Ecto neural progenitor cell (in vitro differentiated cells): Measurements from ENCODE around the gene WASF2.
A peak's percentile ranks its signal among the peaks of the same experiment; 100 is the strongest.
"Not testable (repeated sequence)": the region's sequence is repeated elsewhere in the genome, so short reads cannot be mapped to it uniquely, and the experiment has no call there.

Experiments
- DNase-seq: peaks from one replicate; pipeline ENCODE4 v3.0.0-alpha.2; 2018; ENCODE audit warnings: low spot score

WASF2 gene

DNA sequence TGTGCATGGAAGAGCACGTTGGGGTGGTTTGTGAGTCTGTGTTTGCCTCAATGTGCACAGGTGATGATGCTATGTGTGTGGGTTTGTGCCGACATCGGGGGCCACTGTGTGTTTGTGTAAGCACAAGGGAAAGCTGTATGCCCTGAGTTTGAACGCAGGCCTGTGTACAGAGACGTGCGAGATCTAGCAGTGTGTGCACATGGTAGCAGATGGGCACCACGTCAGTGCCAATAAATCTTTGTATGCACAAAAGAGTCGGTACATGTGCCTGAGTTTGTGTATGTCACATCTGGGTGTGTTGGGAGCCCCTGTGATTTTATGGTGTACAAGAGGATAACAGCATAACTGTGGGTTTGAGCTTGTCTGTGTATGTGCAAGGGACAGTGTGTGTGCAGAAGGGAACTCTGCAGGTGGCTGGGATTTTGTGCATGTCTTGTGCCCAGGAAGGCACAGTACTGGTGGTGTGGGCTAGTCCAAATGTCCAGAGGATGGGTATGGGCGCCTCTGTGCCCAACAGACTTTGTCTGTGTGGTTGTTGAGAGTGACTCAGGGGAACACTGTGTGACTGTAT lies 32.0 kb upstream of the WASF2 start:
- no peak for DNase-seq

DNA sequence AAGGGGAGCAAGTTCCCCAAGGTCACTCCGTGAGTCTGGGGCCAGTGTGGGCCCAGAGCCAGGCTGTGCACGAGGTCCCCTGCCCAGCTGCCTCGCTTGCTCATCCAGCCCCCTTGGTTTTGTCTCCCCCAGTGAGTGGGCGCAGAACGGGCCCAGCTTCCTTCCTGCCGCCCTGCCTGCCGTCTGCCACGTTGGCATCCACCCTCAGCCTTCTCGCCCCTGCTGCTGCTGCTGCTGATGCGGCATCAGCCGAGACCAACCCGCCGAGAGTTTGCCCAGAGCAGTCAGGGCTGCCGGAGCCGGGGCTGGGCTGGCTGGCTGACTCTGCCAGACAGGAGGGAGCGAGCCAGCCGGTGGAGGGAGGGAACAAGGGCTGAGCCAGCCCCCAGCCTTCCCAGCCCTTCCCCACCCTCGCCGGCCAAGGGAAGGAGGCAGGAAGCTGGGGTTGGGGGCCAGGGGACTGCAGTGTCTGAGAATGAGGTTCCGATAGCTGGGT lies 31.4 kb upstream of the WASF2 start:
- no peak for DNase-seq

- no peak for DNase-seq
Measured at GRCh38 chr1:27520651-27521050, 30.7 kb upstream of the WASF2 start.

DNA sequence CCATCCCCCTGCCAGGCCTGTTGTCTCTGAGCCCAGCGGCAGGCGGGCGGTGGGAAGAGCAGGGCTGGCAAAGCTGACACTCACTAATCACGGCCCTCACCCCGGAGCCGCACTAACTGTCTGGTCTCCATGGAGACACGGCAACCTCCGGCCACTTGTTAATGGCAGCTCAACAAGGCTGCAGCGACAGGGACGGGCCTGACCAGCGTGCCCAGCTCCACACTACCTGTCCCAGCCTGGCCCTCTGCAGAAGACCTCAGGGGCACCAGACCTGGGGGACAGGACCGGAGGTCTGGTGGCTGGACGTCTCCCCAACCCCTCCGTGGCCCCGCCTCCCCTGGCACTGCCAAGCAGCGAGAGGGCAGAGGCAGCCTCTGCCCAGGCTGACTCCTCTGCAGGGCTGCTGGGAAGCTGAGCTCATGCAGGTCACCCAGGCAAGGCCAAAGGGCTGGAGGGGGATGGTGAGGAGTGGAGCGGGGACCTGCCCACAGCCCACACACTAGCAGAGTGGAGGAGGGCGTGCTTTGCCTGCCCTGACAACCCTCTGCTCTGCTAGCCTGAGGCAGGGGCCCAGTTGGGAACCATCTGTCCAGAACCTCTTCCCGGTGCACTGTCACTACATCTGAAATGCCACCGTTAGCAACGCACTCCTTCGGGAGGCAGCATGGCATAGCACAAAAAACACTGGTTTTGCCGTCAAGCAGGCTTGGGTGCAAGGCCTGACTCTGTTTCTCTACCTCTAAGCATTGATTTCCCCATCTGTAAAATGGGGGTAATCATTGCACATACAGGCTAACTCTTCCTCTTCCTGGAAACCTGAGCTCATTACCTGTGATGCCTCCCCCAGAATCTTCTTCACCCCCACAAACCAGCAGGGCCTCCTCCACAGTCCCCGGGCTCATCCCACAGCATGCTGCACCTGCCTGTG lies 29.6 kb upstream of the WASF2 start:
- DNase-seq = peak; percentile 78

- DNase-seq = no peak
Measured at GRCh38 chr1:27518808-27519207, 28.8 kb upstream of the WASF2 start.

- no peak for DNase-seq
Measured at GRCh38 chr1:27517907-27518718, 28.1 kb upstream of the WASF2 start.

DNA sequence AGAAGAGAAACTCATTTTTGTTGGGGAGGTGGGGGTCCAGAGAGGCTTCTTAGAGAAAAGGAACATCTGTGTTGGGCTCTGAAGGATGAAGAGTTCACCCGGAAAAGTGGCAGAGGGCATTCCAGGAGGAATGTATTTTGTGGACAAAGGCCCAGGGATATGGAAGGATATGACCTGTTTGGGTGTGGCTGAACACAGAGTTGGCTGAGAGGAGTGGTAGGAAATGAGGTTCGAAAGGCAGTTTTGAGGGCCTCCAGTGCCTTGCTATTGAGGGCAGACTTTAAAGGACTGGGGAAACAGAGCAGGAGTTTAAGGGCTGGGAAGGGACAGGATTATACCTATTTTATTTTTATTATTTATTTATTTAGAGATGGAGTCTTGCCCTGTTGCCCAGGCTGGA lies 27.3 kb upstream of the WASF2 start:
- DNase-seq = no peak

DNA sequence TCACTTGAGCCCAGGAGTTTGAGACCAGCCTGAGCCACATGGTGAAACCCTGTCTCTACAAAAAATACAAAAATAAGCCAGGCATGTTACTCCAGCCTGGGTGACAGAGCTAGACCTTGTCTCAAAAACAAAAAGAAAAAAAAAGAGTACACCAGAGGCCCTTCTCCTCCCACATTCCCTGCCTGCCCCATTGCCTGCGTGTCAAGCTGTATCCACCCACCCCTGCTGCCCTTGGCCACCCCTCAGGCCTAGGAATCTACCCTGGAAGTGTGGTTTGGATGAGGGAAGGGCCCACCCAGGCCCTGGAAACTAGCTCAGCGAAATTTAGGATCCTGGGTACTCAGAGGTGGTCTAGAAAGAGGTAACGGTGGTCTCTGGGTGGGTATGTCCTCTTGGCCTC lies 25.7 kb upstream of the WASF2 start:
- no peak for DNase-seq

GRCh38 chr1:27513958-27514357 lies 24.0 kb upstream of the WASF2 start:
- DNase-seq = no peak

GRCh38 chr1:27513528-27513927 lies 23.6 kb upstream of the WASF2 start:
- no peak for DNase-seq

GRCh38 chr1:27509127-27510080 lies 19.4 kb upstream of the WASF2 start:
- DNase-seq = no peak

DNA sequence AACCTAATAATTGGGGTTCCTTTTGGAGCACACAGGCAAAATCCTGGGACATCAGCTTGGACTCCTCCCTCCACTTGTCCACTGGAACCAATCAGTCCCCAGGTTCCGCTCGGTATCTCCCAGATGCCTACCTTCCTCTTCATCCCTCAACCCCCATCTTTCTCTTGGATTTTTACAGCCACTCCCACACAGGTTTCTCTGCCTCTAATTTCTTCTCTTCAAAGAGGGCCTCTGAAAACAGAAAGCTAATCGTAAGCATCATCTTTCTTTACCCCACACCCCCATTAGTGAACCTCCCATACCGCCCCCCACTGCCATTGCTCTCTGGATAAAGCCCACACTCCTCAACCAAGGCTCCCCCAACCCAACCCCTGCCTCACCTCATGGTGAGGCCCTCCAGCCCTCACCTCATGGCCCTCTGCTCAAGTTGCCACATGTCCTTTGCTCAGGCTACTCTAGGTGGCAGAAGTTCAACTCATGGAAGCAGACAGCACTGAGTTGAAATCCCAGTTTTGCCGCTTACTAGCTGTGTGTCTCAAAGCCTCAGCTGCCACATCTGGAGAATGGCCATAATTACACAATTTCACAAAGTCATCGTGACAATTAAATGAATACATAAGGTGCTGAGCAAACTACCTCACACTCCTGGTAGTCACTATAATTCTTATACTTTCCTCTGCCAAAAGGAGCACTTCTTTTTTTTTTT lies 18.1 kb upstream of the WASF2 start:
- no peak for DNase-seq

- DNase-seq = no peak
Measured at GRCh38 chr1:27506703-27507102, 16.7 kb upstream of the WASF2 start.

DNA sequence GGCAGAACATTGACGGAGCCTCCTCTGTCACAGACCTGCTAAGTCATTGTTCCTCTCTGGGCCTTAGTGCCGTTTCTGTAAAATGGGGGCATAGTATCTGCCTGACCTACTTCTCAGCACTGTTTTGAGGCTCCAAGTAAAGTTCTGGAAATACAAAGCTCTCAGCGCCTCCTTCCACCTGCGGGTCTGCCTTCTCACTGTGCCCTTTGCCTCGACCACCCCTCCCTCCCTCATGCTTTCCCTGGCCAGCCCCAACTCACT lies 15.4 kb upstream of the WASF2 start:
- DNase-seq = no peak

DNA sequence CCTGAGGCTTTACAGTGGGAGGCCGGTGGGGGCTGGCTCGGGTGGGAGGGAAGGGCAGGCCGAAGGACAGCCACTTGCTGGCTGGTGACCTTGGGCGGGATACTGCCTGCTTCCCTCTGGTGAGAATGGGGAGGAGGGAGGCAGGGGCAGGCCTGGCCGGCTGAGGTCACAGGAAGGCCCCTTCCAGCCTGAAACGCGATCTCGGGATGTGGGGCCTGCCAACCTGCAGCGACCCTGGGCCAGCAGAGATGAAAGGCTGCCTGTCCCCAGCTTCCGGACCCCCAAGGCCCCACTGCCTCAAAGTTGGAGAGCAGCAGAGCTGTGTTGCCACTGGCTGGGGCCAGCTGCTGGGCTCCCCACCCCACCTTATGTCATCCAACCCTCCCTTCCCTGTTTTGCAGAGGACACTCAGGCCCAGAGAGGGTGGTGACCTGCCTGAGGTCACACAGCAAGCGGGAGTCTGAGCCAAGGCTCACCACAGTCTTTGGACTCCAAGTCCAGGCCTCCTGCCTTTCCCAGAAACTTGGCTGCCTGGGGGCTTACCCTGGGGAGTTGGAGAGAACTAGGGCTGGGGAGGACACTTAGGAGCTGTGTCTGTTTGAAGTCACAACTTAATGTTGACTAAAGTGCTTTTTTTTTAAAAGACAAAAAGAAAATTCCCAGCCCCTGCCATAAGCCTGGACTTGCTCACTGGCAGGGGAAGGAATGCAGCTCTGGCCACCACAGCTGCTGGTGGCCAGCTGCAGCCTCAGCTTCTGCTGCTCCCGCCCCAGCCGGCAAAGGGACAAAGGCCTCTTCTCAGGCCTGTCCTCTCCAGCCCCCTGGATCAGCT lies 14.8 kb upstream of the WASF2 start:
- peak; percentile 80 for DNase-seq

DNA sequence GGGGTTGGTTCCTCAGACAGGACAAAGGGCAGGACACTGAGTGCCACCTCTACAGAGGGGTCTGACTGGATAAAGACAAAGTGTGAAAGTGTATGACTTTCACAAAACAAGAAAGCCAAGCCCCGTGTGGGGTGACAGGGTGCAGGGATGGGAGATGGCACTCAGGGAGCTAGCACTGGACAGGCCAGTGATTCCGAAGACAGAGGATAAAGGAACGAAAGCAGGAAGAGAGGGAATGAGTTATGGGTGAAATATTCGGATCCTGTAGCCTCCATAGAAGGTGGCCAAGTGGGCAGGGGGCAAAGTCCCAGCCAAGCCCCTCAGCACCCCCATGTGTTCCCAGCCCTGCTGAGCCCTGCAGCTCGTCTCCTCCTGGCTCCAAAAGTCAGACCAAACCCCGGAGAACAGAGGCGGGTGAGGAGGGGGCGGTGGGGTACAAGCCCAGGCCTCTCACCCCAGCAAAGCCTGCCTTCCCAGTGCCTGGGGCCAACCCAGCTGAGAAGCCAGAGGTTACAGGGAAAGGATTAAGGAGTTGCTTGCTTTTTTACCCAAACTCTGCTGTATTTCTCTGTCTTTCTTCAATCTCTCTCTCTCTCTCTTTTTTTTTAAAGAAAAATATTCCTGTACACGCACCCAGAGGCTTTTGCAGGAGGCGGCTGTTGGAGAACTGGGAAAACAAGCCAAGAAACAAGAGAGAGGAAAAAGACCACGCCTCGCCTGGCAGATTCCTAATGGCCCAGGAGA lies 14.0 kb upstream of the WASF2 start:
- DNase-seq = no peak

DNA sequence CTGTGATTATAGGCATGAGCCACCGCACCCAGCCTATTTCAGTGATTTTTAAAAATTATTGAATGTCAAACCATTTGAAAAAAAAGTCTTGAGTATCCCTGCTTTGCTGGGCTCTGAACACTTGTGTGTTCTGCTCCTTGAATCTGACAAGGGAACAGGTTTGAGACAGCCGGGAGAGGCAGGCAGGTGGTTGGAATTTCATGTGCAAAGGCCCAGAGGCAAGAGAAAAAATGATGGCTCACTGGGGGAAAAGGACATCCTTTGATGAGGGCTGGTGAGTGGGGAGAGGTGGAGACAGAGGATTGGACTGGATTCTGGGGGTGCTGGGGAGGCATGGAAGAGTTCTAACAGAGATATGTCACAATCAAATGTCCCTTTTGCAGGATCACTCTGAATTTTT lies 13.1 kb upstream of the WASF2 start:
- no peak for DNase-seq

GRCh38 chr1:27501159-27501558 lies 11.2 kb upstream of the WASF2 start:
- not testable (repeated sequence) for DNase-seq

DNA sequence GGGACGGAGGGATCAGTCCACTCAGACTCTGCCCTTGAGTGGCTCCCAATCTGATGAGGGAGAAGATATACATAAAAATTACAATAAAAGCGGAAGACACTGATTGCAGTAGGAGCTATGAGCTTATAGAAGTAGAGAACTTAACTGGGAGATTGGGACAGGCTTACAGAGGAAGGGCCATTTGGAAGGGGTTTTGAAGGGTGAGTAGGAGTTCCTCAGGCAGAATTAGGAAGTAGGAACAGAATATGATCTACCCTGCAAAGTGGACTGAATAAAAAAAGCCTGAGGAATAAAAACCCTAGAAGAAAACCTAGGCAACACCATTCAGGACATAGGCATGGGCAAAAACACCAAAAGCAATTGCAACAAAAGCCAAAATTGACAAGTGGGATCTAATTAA lies 9.2 kb upstream of the WASF2 start:
- DNase-seq = no peak
